ENCODE results near the gene GRAMD1B.

GRCh38 chr11:123560006-123560405 lies 129.9 kb downstream of the GRAMD1B start:
- no peak for TF ChIP-seq CTCF (IDR thresholded peaks at IDR 0.05)
- TF ChIP-seq POLR2A (IDR thresholded peaks at IDR 0.05): no peak
